DOHH2 (cell line): ENCODE measurements around the gene PRAF2.

Experiments used
- H3F3A ChIP-seq: fragments of 200-600 bp; sonication (generic), shearing (Covaris generic); 2 replicates; pipeline ENCODE4 v1.6.0; 2016; ENCODE audit warnings: antibody characterized with exemption, mild to moderate bottlenecking; ENCODE audit not compliant: control insufficient read depth, insufficient read depth
- H3K27ac ChIP-seq: fragments of 200-600 bp; sonication (generic); 2 replicates; pipeline ENCODE4 v1.5.1; 2014; ENCODE audit warnings: low read depth, mild to moderate bottlenecking, low read length, moderate library complexity
- H3K27me3 ChIP-seq: fragments of 200-600 bp; sonication (generic); 2 replicates; pipeline ENCODE4 v1.6.1; 2014; ENCODE audit warnings: mild to moderate bottlenecking, low read length, mixed read lengths; ENCODE audit not compliant: control insufficient read depth
- H3K36me3 ChIP-seq: fragments of 200-600 bp; sonication (generic); 2 replicates; pipeline ENCODE4 v1.6.1; 2014; ENCODE audit warnings: mild to moderate bottlenecking, low read length, moderate library complexity, mixed read lengths; ENCODE audit not compliant: control insufficient read depth
- H3K4me1 ChIP-seq: fragments of 200-600 bp; sonication (generic); 2 replicates; pipeline ENCODE4 v1.6.1; 2014; ENCODE audit warnings: mild to moderate bottlenecking, low read length, mixed read lengths; ENCODE audit not compliant: control insufficient read depth
- H3K4me2 ChIP-seq: fragments of 200-600 bp; sonication (generic); 2 replicates; pipeline ENCODE4 v1.6.0; 2014; ENCODE audit warnings: mild to moderate bottlenecking, low read length, moderate library complexity
- H3K4me3 ChIP-seq: fragments of 200-600 bp; sonication (generic); 2 replicates; pipeline ENCODE4 v1.5.1; 2014; ENCODE audit warnings: mild to moderate bottlenecking, low read length, mixed read lengths
- H3K79me2 ChIP-seq: fragments of 200-600 bp; sonication (generic); 2 replicates; pipeline ENCODE4 v1.6.1; 2014; ENCODE audit warnings: mild to moderate bottlenecking, low read length, mixed read lengths; ENCODE audit not compliant: control insufficient read depth
- H3K9me2 ChIP-seq: fragments of 200-600 bp; sonication (generic); replicated peaks from 2 replicates; pipeline ENCODE4 v1.6.1; 2014; ENCODE audit warnings: mild to moderate bottlenecking, low read length, mixed read lengths; ENCODE audit not compliant: control insufficient read depth
- H3K9me3 ChIP-seq: fragments of 200-600 bp; sonication (generic); 2 replicates; pipeline ENCODE4 v1.6.1; 2014; ENCODE audit warnings: antibody characterized with exemption, low read length, mixed read lengths; ENCODE audit not compliant: control insufficient read depth, insufficient read depth
- H4K20me1 ChIP-seq: fragments of 200-600 bp; sonication (generic); 2 replicates; pipeline ENCODE4 v1.6.0; 2014; ENCODE audit warnings: low read depth, mild to moderate bottlenecking, antibody characterized with exemption, low read length, moderate library complexity; ENCODE audit not compliant: control insufficient read depth, insufficient read depth
- CTCF ChIP-seq: fragments of 200-600 bp; sonication (generic); IDR thresholded peaks from one replicate; pipeline ENCODE4 v1.5.1; 2014; ENCODE audit warnings: antibody characterized with exemption, mild to moderate bottlenecking, low read depth, low read length; ENCODE audit not compliant: poor library complexity, severe bottlenecking
- EZH2phosphoT487 ChIP-seq: fragments of 200-600 bp; sonication (generic); IDR thresholded peaks from 2 replicates; pipeline ENCODE4 v1.6.1; 2017; ENCODE audit warnings: borderline replicate concordance, mild to moderate bottlenecking, antibody characterized with exemption, low read length, moderate library complexity, mixed read lengths

Gene PRAF2

GRCh38 chrX:49110417-49110816 lies 36.6 kb upstream of the PRAF2 start:
- TF ChIP-seq CTCF (no peak), EZH2phosphoT487 (no peak)
- no peaks in the 10 kb centered on the region for H3K27me3 ChIP-seq
- H3K4me2 ChIP-seq: no peak overlapping the region
- no peak overlapping the region for H3K27ac ChIP-seq
- H3F3A ChIP-seq: no peaks in the 10 kb centered on the region
- no peaks in the 10 kb centered on the region for H3K79me2 ChIP-seq
- H3K9me3 ChIP-seq: no peaks in the 10 kb centered on the region
- no peak overlapping the region for H3K4me3 ChIP-seq
- peaks cover 11% of the 10 kb centered on the region; the same call in 1 of the 2 replicates for H3K36me3 ChIP-seq
- H3K9me2 ChIP-seq: no peaks in the 10 kb centered on the region
- H3K4me1 ChIP-seq: no peaks in the 10 kb centered on the region
- H4K20me1 ChIP-seq: no peaks in the 10 kb centered on the region

- Histone ChIP-seq H3K4me2 (no peak overlapping the region), H3K27ac (no peak overlapping the region), H3K27me3 (no peaks in the 10 kb centered on the region), H3F3A (no peaks in the 10 kb centered on the region), H3K4me3 (no peak overlapping the region), H4K20me1 (no peaks in the 10 kb centered on the region), H3K36me3 (peaks cover 9% of the 10 kb centered on the region; the same call in 1 of the 2 replicates), H3K9me3 (no peaks in the 10 kb centered on the region), H3K79me2 (no peaks in the 10 kb centered on the region), H3K9me2 (no peaks in the 10 kb centered on the region), H3K4me1 (no peaks in the 10 kb centered on the region)
- TF ChIP-seq EZH2phosphoT487: no peak
- no peak for TF ChIP-seq CTCF
Observed at GRCh38 chrX:49108641-49109040, 34.8 kb upstream of the PRAF2 start.

GRCh38 chrX:49106930-49107329 lies 33.1 kb upstream of the PRAF2 start:
- Histone ChIP-seq H3K79me2 (no peaks in the 10 kb centered on the region), H3K9me3 (no peaks in the 10 kb centered on the region), H3K4me1 (peaks cover 2% of the 10 kb centered on the region), H3K27ac (no peak overlapping the region), H3K4me2 (no peak overlapping the region), H3F3A (no peaks in the 10 kb centered on the region), H3K9me2 (no peaks in the 10 kb centered on the region), H3K4me3 (no peak overlapping the region), H4K20me1 (no peaks in the 10 kb centered on the region), H3K27me3 (no peaks in the 10 kb centered on the region), H3K36me3 (peaks cover 4% of the 10 kb centered on the region; the same call in 1 of the 2 replicates)
- peak; percentile 27 for TF ChIP-seq CTCF
- TF ChIP-seq EZH2phosphoT487: no peak

DNA sequence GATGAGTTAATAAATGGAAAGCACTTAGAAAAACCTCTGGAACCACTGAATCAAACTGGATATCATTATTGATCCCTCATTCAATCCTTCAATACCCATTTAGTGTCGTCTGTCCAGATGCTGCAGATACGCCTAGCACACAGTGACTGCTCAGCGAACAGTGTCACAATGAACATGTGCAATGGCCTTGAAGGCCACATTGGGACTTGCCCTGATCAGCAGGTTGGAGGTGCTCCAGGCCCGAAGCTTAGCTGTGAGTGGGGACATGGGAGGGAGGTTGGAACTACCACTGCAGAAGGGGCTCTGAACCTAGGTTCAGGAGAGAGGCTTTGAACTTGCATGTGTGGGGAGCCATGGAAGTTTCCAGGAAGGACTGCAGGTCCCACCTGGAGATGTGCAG lies 32.5 kb upstream of the PRAF2 start:
- H3K27ac ChIP-seq: no peak overlapping the region
- H3K4me3 ChIP-seq: no peak overlapping the region
- no peaks in the 10 kb centered on the region for H3K9me3 ChIP-seq
- TF ChIP-seq EZH2phosphoT487 (no peak), CTCF (no peak)
- H3K36me3 ChIP-seq: peaks cover 4% of the 10 kb centered on the region; the same call in 1 of the 2 replicates
- no peaks in the 10 kb centered on the region for H3K9me2 ChIP-seq
- no peaks in the 10 kb centered on the region for H4K20me1 ChIP-seq
- H3K4me2 ChIP-seq: no peak overlapping the region
- H3K27me3 ChIP-seq: no peaks in the 10 kb centered on the region
- peaks cover 6% of the 10 kb centered on the region for H3K4me1 ChIP-seq
- no peaks in the 10 kb centered on the region for H3F3A ChIP-seq
- H3K79me2 ChIP-seq: no peaks in the 10 kb centered on the region
